GM12873 (cell line): ENCODE measurements around the gene PLCB4.

Experiments
- TF ChIP-seq, protein P1 (sequence below): IDR thresholded peaks from 2 replicates; pipeline ENCODE4 v1.5.1; 2012; ENCODE audit warnings: low read depth, mild to moderate bottlenecking, moderate library complexity, low read length, control low read depth; ENCODE audit not compliant: insufficient read depth; ENCODE audit errors: missing control alignments

PLCB4 gene

DNA sequence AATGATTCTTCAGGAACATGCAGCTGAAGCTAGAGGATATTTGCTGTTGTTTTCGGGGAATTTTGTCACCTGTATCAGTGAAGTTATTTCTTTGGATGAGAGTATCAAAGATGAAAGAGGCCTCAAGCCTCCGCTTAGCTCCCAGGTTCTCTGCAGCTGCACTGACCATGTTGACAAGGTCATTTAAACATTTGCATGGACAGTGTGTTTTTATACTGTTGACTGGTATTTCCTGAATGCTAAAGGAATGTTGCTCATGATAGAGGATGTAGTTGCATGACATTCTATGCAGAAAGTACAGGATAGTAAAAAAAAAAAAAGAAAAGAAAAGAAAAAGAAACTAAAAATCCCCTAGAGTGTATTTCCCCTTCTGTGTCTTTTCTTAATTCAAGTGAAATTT, 279.9 kb downstream of the PLCB4 start:
- TF ChIP-seq, protein P1, sequence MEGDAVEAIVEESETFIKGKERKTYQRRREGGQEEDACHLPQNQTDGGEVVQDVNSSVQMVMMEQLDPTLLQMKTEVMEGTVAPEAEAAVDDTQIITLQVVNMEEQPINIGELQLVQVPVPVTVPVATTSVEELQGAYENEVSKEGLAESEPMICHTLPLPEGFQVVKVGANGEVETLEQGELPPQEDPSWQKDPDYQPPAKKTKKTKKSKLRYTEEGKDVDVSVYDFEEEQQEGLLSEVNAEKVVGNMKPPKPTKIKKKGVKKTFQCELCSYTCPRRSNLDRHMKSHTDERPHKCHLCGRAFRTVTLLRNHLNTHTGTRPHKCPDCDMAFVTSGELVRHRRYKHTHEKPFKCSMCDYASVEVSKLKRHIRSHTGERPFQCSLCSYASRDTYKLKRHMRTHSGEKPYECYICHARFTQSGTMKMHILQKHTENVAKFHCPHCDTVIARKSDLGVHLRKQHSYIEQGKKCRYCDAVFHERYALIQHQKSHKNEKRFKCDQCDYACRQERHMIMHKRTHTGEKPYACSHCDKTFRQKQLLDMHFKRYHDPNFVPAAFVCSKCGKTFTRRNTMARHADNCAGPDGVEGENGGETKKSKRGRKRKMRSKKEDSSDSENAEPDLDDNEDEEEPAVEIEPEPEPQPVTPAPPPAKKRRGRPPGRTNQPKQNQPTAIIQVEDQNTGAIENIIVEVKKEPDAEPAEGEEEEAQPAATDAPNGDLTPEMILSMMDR = no peak

DNA sequence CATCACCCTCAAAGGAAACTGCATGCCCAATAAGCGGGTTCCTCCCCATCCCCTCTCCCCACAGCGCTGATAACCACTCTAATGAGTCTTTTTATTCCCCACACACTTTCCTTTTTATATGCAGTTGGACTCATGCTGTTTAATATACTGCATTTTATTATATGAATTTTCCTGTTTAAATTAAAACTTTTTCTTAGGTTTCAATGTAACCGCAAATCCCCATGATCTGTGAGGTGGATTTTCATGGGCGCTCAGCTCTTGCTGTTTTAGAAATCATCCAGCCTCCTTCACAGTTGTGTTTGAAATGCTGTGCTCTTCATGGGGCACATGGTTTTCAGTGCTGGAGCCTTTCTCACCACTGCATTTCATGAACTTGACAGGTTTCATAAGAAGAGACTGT, 280.4 kb downstream of the PLCB4 start:
- TF ChIP-seq, protein P1 = no peak

DNA sequence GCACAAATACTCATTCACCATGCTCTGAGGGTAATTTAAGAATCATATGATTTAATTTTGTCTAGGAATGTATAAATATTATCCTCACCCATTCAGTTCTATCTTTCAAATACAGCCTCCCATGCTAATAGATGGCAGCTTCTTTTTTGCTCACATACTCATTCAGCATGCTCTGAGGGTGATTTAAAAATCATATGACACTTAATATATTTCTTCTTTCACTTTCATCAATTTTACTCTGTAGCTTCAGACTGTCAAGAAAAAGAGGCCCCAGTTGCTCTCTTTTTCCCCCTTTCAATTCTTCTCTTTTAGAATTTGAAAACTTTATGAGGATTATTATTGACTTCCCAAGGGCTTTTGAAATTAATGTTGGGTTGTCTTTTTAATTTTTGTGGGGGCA, 283.9 kb downstream of the PLCB4 start:
- TF ChIP-seq, protein P1 = no peak

DNA sequence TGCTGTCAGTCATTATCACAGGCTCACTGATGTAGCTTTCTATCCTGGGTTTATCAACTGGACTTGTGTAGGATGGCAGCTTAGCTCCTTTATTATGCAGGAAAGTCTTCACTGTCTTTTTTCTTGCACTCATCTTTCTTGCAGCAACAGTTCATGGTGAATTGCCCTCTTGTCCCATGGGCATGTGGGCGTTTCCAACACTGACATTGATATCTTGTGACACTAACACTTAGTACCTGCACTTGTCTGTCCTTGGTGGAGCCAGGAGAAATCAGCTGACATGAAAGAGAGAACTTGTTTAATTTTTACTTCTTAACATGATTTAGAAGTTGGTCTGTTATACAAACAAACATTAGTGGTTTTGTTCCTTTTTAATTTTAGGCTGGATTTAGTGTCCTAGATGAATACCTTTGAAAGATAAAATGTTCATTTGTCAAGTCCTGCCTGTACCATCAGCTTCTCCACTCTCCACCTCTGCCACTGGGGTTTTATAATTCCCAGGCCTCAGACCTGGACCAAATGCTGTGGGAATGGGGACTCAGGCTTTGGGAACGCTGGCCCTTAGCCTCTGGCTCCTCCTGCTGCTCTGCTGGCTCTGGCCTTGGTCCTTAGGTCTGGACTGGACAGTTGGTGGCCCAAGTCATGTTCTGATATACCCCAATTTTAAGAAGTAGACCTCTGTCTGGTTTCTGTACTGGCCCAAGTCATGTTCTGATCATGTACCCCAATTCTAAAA, 284.5 kb downstream of the PLCB4 start:
- TF ChIP-seq, protein P1 = no peak

DNA sequence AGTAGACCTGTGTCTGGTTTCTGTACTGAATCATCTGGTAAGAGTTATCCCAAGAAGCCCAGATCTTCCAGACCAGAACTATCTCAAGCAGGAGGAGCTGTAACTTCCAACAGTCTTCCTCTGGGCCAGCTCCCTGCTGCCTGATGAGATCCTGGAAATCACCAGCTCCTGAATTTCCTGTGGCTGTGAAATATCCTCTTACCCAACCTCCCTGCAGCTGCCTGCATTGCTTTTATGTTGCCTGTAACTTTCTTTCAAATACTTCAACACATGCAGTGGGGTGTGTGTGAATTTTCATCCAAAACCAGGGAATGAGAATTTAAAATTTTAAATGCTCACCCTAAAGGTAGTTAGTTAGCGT, 285.0 kb downstream of the PLCB4 start:
- TF ChIP-seq, protein P1 = no peak

DNA sequence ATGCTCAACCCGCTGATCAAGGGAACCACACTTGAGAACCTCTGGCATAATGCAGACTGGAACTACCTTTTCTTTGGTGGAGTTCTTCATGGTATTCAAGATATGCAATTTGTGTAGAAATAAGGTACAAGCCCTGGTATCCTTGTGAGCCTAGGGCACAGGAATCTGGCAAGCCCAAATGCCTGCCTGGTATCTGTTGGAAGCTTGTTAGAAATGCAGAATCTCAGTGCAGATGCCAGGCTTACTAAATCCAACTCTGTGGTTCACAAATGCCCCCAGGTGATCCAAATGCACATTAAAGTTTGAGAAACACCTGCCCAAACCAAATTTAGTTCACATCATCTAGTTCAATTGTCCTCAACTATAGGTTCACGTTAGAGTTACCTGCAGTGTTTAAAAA, 285.7 kb downstream of the PLCB4 start:
- TF ChIP-seq, protein P1 = no peak

DNA sequence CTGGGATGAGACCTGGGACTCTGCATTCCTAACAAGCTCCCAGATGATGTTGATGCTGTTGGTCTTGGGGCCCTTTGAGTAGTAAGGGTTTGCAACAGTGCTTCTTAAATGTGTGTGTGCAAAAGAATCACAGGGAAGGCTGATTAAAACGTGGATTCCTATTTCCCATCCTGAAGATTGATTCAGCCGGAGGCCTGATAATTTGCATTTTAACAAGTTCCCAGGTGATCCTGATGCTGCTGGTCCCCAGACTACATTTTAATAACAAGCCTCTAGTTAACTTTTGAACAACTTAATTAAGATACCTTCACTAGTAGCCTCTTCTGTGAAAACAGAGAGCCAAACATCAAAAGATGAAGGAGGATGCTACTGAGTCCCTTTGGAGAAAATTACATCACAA, 289.1 kb downstream of the PLCB4 start:
- TF ChIP-seq, protein P1 = no peak
